HG02840 (cell line): ENCODE results near the gene CLCA2.

Experiments used
- ATAC-seq: cut with Tn5 transposase; IDR thresholded peaks from one replicate; pipeline ENCODE4 v1.9.1; 2021; ENCODE audit warnings: mild to moderate bottlenecking, moderate library complexity, moderate number of reproducible peaks; ENCODE audit not compliant: unreplicated experiment, low FRiP score

The CLCA2 gene

GRCh38 chr1:86429835-86430234 is 5.9 kb downstream of the CLCA2 start:
- ATAC-seq: no peak

- ATAC-seq: no peak
These were observed 6.4 kb downstream of the CLCA2 start for GRCh38 chr1:86430376-86430775.

GRCh38 chr1:86434059-86434458 is 10.1 kb downstream of the CLCA2 start:
- no peak for ATAC-seq

GRCh38 chr1:86435327-86435726 is 11.4 kb downstream of the CLCA2 start:
- ATAC-seq: no peak

GRCh38 chr1:86436041-86436440 is 12.1 kb downstream of the CLCA2 start:
- no peak for ATAC-seq

GRCh38 chr1:86441581-86441980 is 17.6 kb downstream of the CLCA2 start:
- ATAC-seq: no peak

- ATAC-seq: no peak
These were observed 18.0 kb downstream of the CLCA2 start for GRCh38 chr1:86441997-86442396.

GRCh38 chr1:86445919-86446318 is 21.9 kb downstream of the CLCA2 start:
- ATAC-seq: no peak

GRCh38 chr1:86447198-86447790 is 23.3 kb downstream of the CLCA2 start:
- ATAC-seq: no peak

GRCh38 chr1:86448670-86449069 is 24.7 kb downstream of the CLCA2 start:
- no peak for ATAC-seq

- no peak for ATAC-seq
These were observed 25.1 kb downstream of the CLCA2 start for GRCh38 chr1:86449103-86449502.

GRCh38 chr1:86450847-86451246 is 26.9 kb downstream of the CLCA2 start:
- no peak for ATAC-seq

GRCh38 chr1:86453664-86454063 is 29.7 kb downstream of the CLCA2 start:
- ATAC-seq: no peak

- ATAC-seq: no peak
These were observed 31.1 kb downstream of the CLCA2 start for GRCh38 chr1:86455073-86455472.

- ATAC-seq: no peak
These were observed 37.0 kb downstream of the CLCA2 start for GRCh38 chr1:86460998-86461397.

- ATAC-seq: no peak
These were observed 37.5 kb downstream of the CLCA2 start for GRCh38 chr1:86461482-86461881.

GRCh38 chr1:86464819-86465218 is 40.8 kb downstream of the CLCA2 start:
- ATAC-seq: no peak

GRCh38 chr1:86466109-86466844 is 42.3 kb downstream of the CLCA2 start:
- ATAC-seq: no peak

- no peak for ATAC-seq
These were observed 43.0 kb downstream of the CLCA2 start for GRCh38 chr1:86466986-86467385.

- ATAC-seq: no peak
These were observed 44.6 kb downstream of the CLCA2 start, which contains the start of gene CLCA1 for GRCh38 chr1:86468501-86468977. TSS of gene CLCA1 (plus strand) at chr1:86468927. CDS start at chr1:86468972, 45 bp downstream.

GRCh38 chr1:86470859-86471258 is 46.9 kb downstream of the CLCA2 start:
- ATAC-seq: no peak

GRCh38 chr1:86471291-86471690 is 47.3 kb downstream of the CLCA2 start:
- no peak for ATAC-seq
